Measurements from ENCODE around the gene PACSIN1.
A peak's percentile ranks its signal among the peaks of the same experiment; 100 is the strongest.

The PACSIN1 gene

GRCh38 chr6:34523441-34524206, 57.7 kb downstream of the PACSIN1 start:
- no peak overlapping the region for H3K4me3 ChIP-seq (ENCODE audit: low read length)
- DNase-seq (ENCODE audit: low read depth, low spot score): no peak

- no peak overlapping the region for H3K4me3 ChIP-seq (ENCODE audit: low read length)
- DNase-seq (ENCODE audit: low read depth, low spot score): no peak
Measured at GRCh38 chr6:34524499-34524898, 58.6 kb downstream of the PACSIN1 start.

DNA sequence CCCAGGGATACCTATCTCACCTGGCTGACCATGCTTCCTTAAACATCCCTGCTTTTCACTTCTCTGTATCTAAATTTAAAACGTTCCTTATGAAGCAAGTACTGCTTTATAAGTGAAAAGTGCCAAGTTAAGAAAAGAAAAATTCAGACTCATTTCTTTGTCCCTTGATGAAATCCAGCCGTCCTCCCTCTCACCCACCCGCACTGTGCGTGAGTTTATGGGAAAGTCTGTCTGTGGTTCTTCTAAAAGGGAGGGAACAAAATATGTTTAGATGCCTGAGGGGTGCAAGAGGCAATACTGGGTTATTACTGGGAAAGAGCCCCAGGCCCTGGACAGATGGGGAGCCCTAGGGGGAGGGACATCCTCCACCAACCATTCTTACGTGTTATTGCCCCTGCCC, 59.1 kb downstream of the PACSIN1 start:
- H3K4me3 ChIP-seq (ENCODE audit: low read length): no peak overlapping the region
- no peak for DNase-seq (ENCODE audit: low read depth, low spot score)

DNA sequence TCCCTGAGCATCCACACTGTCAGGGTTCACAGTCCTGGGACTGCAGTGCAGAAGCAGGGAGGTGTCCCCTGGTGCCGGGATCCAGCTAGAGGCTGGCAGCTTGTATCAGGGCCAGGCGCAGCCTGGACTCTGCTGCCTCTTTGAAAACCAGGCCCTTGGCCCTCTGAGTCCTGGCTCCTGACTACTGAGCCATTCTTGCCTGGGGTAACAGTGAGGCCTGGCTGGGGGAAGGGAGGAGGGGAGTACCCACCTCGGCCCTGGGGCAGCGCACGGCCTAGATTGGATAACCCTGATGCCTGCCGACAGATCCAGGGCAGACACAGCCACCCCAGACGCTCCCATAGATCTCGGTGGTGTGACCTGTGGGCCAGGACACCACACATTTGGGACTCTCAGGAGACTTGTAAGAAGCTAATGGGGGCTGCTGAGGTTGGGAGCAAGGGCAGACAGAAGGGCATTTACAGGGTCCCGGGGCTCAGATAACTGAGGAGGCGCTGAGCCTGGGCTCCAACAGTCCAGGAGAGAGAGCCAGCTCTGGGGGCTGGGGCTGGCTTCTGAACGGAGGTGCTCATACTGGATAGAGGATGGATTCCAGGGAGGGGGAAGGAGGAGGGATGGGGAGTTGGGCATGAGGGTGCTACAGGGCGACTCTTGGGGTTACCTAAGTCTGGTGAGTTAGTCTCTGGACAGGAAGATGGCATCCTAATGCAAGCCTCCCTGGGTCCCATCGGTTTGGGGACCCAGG, 59.7 kb downstream of the PACSIN1 start:
- DNase-seq (ENCODE audit: low read depth, low spot score): no peak

DNA sequence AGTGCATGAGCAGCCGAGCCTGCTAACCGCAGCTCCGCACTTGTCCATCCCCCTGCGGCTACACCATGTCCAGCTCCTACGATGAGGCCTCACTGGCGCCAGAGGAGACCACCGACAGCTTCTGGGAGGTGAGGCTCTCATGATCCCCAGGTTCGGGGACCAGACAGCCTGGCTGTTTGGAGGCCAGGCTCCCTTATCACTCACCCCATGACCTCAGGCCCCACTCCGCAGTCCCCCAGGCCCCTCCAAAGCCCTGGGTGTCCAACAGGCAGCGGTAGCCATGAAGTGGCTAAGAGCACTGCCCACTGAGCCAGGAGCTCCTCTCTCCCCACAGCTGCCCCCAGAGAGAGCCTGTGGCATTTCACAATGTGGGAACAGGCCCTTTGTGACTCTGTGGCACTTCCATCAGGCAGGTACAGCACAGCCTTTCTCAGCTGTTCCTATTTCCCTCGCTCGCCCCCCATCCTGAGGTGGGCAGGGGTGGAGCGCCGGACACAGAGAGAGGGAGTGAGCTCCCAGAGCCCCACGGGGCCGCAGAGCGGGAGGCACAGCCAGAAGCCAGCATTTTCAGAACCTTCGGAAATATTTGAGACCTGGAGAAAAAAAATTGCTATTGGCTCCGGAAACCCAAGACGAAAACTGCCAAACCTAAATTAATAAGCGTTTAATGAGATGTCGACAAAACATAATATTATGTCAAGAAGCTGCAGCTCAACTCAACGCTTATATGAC, 60.5 kb downstream of the PACSIN1 start:
- no peak for DNase-seq (ENCODE audit: low read depth, low spot score)
- peak overlapping the region; percentile 14 for H3K4me3 ChIP-seq (ENCODE audit: low read length)

More for the DNA sequence above, 59.7 kb downstream of the PACSIN1 start:
- no peak overlapping the region for H3K4me3 ChIP-seq (ENCODE audit: low read length)

DNA sequence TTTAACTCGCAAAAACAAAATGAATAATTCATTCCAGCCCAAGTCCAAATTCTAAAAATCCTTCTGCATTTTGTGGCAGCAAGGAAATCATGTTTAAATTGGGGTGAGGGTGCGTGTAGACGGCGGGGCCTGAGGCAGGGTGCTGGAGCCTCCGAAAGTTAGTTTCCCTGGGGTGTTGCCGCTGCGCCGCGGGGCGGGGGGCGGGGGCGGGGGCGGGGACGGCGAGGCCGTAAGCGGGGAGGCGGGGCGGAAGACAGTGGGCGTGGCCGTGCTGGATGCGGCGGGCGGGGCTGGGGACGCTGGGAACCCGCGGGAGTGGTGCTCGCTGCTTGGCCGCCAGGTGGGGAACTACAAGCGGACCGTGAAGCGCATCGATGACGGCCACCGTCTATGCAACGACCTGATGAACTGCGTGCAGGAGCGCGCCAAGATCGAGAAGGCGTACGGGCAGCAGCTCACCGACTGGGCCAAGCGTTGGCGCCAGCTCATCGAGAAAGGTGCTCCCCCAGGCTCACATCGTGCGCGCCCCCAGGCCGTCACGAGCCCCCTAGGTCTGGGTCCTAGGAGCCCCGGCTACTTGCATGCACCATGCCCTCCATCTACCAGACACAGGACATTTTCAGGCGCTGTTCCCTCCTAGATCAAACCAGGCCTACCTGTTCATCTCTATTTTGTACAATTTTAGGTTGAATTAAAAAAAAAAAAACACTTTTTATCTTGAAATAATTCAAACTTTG, 61.3 kb downstream of the PACSIN1 start:
- peak overlapping the region; percentile 36 for H3K4me3 ChIP-seq (ENCODE audit: low read length)
- peak; percentile 83 for DNase-seq (ENCODE audit: low read depth, low spot score)

DNA sequence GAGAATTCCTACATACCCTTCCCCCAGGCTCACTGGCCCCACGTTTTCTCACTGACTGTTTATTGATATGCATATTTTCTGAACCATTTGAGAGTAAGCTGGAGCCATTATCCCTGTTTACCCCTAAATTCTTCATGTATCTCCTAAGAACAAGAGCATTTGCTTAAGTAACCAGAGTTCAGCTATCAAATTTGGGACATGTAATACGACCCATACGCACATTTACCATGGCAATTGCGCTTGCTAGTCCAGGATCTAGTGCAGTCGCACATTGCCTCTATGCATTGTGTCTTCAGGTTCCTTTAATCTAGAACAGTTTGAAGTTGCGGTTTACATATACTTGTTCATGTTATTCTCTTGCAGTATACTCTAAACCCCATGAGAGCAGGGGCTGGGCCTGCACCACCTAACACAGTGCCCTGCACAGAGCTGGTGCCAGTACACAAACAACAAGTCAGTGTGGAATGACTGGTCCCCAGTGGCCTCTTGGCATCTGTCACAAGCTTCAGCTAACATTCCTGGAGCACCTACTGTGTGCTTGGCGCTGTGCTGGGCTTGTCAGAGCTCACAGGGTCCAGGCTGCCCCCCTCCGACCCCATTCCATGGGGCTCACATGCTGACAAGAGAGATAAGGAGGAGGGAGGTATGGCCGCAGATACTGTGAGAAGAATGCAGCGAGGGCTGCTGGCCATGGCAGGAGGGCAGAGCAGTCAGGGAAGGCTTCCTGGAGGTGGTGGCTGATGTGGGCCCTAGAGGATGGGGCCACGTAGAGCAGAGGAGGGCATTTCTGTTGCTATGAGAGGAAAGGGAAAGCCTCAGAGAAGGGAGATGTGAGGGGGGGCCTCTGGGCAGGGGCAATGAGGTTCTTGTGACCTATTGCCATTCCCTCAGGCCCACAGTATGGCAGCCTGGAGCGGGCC, 62.1 kb downstream of the PACSIN1 start:
- no peak overlapping the region for H3K4me3 ChIP-seq (ENCODE audit: low read length)

DNA sequence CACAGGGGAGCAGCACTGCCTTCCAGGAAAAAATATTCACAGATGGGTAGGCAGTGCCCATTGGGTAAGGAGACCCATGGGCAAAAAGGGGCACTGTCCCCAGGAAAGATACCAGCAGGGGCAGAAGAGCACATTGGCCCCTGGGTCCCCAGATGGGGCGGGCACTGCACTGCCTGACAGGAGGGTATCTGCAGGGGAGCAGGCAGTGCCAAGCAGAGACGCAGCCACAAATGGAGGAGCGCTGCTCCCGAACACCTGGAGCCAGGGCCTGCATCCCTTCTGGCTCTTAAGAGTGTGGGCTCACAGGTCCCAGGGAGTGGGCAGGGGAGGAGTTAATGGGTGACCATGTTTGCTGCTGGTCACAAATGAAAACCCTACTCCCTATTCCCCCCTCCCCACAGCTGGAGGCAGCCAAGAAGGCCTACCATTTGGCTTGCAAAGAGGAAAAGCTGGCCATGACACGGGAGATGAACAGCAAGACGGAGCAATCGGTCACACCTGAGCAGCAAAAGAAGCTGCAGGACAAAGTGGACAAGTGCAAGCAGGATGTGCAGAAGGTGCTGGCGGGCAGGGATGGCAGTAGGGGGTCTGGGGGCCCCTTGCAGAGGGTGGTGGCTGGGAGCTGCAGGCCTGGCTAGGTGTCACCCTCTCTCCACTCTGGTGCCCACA, 63.3 kb downstream of the PACSIN1 start:
- no peak overlapping the region for H3K4me3 ChIP-seq (ENCODE audit: low read length)
- DNase-seq (ENCODE audit: low read depth, low spot score): no peak

More for the DNA sequence above, 62.1 kb downstream of the PACSIN1 start:
- no peak for DNase-seq (ENCODE audit: low read depth, low spot score)

GRCh38 chr6:34529665-34530327, 63.9 kb downstream of the PACSIN1 start:
- DNase-seq (ENCODE audit: low read depth, low spot score): no peak
- no peak overlapping the region for H3K4me3 ChIP-seq (ENCODE audit: low read length)

DNA sequence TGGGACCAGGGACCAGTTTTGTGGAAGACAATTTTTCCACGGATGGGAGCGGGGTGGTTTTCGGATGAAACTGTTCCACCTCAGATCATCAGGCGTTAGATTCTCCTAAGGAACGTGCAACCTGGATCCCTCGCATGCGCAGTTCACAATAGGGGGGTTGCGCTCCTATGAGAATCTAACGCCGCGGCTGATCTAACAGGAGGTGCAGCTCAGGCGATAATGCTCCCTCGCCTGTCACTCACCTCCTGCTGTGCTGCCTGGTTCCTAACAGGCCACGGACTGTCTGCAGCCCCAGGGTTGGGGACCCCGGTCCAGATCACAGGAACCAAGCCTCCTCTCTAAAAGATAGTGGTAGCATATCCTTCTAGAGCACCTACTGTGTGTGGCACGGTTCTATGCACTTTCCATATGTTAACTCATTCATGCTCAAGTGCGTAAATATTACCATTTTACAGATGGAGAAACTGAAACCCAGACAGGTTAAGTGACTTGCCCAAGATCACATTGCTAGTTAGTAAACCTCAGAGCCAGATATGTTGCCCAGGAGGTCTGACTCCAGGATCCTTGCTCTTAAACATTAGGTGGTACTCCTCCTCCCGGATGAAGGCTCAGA, 65.0 kb downstream of the PACSIN1 start:
- no peak for DNase-seq (ENCODE audit: low read depth, low spot score)
- H3K4me3 ChIP-seq (ENCODE audit: low read length): no peak overlapping the region

DNA sequence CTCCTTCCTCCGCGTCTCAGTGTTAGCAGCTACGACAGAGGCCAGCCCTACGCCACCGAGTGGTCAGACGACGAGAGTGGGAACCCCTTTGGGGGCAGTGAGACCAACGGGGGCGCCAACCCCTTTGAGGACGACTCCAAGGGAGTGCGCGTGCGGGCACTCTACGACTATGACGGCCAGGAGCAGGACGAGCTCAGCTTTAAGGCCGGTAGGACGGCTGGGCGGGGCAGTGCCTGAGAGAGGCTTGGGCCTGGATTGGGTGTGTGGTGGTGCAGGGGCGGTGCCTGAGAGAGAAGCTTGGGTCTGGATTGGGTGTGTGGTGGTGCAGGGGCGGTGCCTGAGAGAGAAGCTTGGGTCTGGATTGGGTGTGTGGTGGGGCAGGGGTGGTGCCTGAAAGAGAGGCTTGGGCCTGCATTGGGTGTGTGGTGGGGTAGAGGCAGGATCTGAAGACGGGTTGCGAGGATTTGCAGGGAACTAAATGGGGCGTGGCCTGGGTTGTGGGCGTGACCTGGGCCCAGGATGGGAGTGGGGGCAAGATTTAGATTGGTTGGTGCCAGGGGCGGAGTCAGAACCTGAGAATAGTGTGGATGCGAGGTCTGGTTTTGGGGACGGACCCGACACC, 65.8 kb downstream of the PACSIN1 start:
- peak; percentile 38 for DNase-seq (ENCODE audit: low read depth, low spot score)
- no peak overlapping the region for H3K4me3 ChIP-seq (ENCODE audit: low read length)

GRCh38 chr6:34532230-34532629, 66.4 kb downstream of the PACSIN1 start:
- DNase-seq (ENCODE audit: low read depth, low spot score): no peak
- H3K4me3 ChIP-seq (ENCODE audit: low read length): no peak overlapping the region

GRCh38 chr6:34534146-34534545, 68.3 kb downstream of the PACSIN1 start:
- no peak overlapping the region for H3K4me3 ChIP-seq (ENCODE audit: low read length)
- DNase-seq (ENCODE audit: low read depth, low spot score): no peak

DNA sequence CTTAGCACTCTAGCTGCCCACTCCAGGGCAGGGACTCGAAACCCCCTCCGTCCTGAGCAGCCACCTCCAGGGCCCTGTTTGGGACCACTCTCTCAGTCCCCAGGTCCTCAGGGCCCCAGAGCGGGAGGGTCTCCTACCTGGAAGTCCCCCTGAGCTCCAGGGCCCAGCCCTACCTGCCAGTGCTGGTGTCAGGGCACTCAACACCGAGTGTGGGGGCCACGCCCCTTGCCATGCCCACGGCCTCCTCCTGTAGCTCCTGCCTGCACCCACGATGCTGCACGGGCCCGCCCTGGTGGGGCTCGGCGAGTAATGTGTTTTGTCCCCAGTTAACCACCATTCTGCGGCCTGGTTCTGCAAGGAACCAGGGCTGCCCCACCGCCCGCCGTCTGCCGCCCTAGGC, 68.8 kb downstream of the PACSIN1 start:
- DNase-seq (ENCODE audit: low read depth, low spot score): no peak
- H3K4me3 ChIP-seq (ENCODE audit: low read length): no peak overlapping the region

DNA sequence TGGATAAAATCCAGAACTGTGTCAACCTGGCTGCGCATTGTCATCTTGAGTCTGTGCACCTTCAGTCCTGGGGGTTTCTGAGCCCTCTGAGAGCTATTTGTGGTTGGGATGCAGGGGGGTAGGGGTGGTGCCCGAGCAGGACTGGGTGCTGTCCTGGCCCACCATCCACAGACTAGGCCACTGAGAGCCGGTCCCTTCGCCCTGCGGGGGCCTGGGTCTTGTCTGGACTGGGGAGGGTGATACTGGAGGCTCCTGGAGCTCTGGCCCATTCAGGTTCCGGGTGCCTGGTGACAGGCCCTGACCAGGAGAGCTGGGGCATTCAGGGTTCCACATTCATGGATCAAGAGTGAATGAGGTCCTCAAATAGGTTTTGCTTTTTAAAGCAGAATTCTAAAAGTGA, 69.3 kb downstream of the PACSIN1 start:
- no peak for DNase-seq (ENCODE audit: low read depth, low spot score)
- H3K4me3 ChIP-seq (ENCODE audit: low read length): no peak overlapping the region

GRCh38 chr6:34535646-34536045, 69.8 kb downstream of the PACSIN1 start:
- H3K4me3 ChIP-seq (ENCODE audit: low read length): no peak overlapping the region
- DNase-seq (ENCODE audit: low read depth, low spot score): no peak
